H9 (cell line): ENCODE measurements around the gene CYP2W1. TPM values are rescaled to one million over a fixed set of nuclear protein-coding genes. Genes with fewer than 3 reads are reported as not detected.

Experiments
- DNase-seq: peaks from one replicate; pipeline ENCODE4 v3.0.0-alpha.2; 2017
- H2AFZ ChIP-seq: one replicate; pipeline ENCODE4 v1.6.1; 2013; ENCODE audit warnings: mild to moderate bottlenecking, low read length, control low read depth, moderate library complexity
- H2AK5ac ChIP-seq: 2 replicates; pipeline ENCODE4 v1.6.1; 2013; ENCODE audit warnings: low read length, control low read depth, mixed read lengths; ENCODE audit not compliant: insufficient read length
- H2BK120ac ChIP-seq: one replicate; pipeline ENCODE4 v1.6.1; 2013; ENCODE audit warnings: low read depth, mild to moderate bottlenecking, low read length, control low read depth, inconsistent platforms; ENCODE audit not compliant: poor library complexity, severe bottlenecking
- H2BK12ac ChIP-seq: 2 replicates; pipeline ENCODE4 v1.6.1; 2013; ENCODE audit warnings: low read length, control low read depth, mixed read lengths, low read depth; ENCODE audit not compliant: insufficient read length
- H2BK15ac ChIP-seq: 2 replicates; pipeline ENCODE4 v1.6.1; 2013; ENCODE audit warnings: low read depth, low read length, control low read depth
- H2BK20ac ChIP-seq: one replicate; pipeline ENCODE4 v1.6.1; 2013; ENCODE audit warnings: low read depth, mild to moderate bottlenecking, low read length, control low read depth, inconsistent platforms; ENCODE audit not compliant: poor library complexity, severe bottlenecking
- H2BK5ac ChIP-seq: 2 replicates; pipeline ENCODE4 v1.6.1; 2013; ENCODE audit warnings: low read length, control low read depth, mixed read lengths; ENCODE audit not compliant: insufficient read length
- H3K14ac ChIP-seq: 2 replicates; pipeline ENCODE4 v1.6.1; 2013; ENCODE audit warnings: low read length, control low read depth; ENCODE audit not compliant: insufficient read depth
- H3K18ac ChIP-seq: 2 replicates; pipeline ENCODE4 v1.6.1; 2013; ENCODE audit warnings: low read depth, mild to moderate bottlenecking, mixed read lengths, low read length, control low read depth; ENCODE audit not compliant: insufficient read length
- H3K23ac ChIP-seq: 2 replicates; pipeline ENCODE4 v1.6.1; 2013; ENCODE audit warnings: low read length, control low read depth, mixed read lengths, low read depth; ENCODE audit not compliant: insufficient read length
- H3K23me2 ChIP-seq: 2 replicates; pipeline ENCODE4 v1.6.1; 2013; ENCODE audit warnings: low read depth, mild to moderate bottlenecking, mixed read lengths, low read length, control low read depth; ENCODE audit not compliant: insufficient read length, poor library complexity, severe bottlenecking
- H3K27ac ChIP-seq: 2 replicates; pipeline ENCODE4 v1.5.1; 2013; ENCODE audit warnings: low read length, control low read depth, mixed read lengths, low read depth; ENCODE audit not compliant: insufficient read length
- H3K27me3 ChIP-seq: 2 replicates; pipeline ENCODE4 v1.6.1; 2013; ENCODE audit warnings: low read length, control low read depth, inconsistent platforms; ENCODE audit not compliant: insufficient read depth
- H3K4ac ChIP-seq: 2 replicates; pipeline ENCODE4 v1.6.1; 2013; ENCODE audit warnings: low read depth, mild to moderate bottlenecking, control low read depth, inconsistent platforms, low read length, moderate library complexity
- H3K4me1 ChIP-seq: 2 replicates; pipeline ENCODE4 v1.6.1; 2013; ENCODE audit warnings: low read length, control low read depth, inconsistent platforms; ENCODE audit not compliant: insufficient read depth
- H3K4me2 ChIP-seq: 2 replicates; pipeline ENCODE4 v1.6.1; 2013; ENCODE audit warnings: low read length, control low read depth, mixed read lengths; ENCODE audit not compliant: insufficient read length, insufficient read depth
- H3K56ac ChIP-seq: 2 replicates; pipeline ENCODE4 v1.6.1; 2013; ENCODE audit warnings: low read depth, mild to moderate bottlenecking, mixed read lengths, low read length, control low read depth; ENCODE audit not compliant: insufficient read length
- H3K79me1 ChIP-seq: 2 replicates; pipeline ENCODE4 v1.6.1; 2013; ENCODE audit warnings: low read depth, mild to moderate bottlenecking, moderate library complexity, low read length, control low read depth, inconsistent platforms; ENCODE audit not compliant: insufficient read depth, poor library complexity, severe bottlenecking
- H3K79me2 ChIP-seq: 2 replicates; pipeline ENCODE4 v1.6.1; 2013; ENCODE audit warnings: low read length, control low read depth, inconsistent platforms; ENCODE audit not compliant: insufficient read depth
- H3K9ac ChIP-seq: 2 replicates; pipeline ENCODE4 v1.6.1; 2013; ENCODE audit warnings: low read length, control low read depth, mixed read lengths; ENCODE audit not compliant: insufficient read length; ENCODE audit errors: extremely low read depth
- H3K9me3 ChIP-seq: one replicate; pipeline ENCODE4 v1.6.1; 2013; ENCODE audit warnings: low read depth, low read length, inconsistent platforms; ENCODE audit not compliant: control insufficient read depth
- H3T11ph ChIP-seq: one replicate; pipeline ENCODE4 v1.6.1; 2013; ENCODE audit warnings: mild to moderate bottlenecking, low read length, control low read depth, inconsistent platforms
- H4K20me1 ChIP-seq: one replicate; pipeline ENCODE4 v1.6.1; 2013; ENCODE audit not compliant: control insufficient read depth, insufficient read length, insufficient read depth
- H4K5ac ChIP-seq: 2 replicates; pipeline ENCODE4 v1.6.1; 2013; ENCODE audit warnings: low read depth, mild to moderate bottlenecking, mixed read lengths, low read length, control low read depth; ENCODE audit not compliant: insufficient read length
- H4K8ac ChIP-seq: replicated peaks from 2 replicates; pipeline ENCODE4 v1.6.1; 2013; ENCODE audit warnings: low read length, control low read depth, mixed read lengths, low read depth; ENCODE audit not compliant: insufficient read length
- H4K91ac ChIP-seq: 2 replicates; pipeline ENCODE4 v1.6.1; 2013; ENCODE audit warnings: low read depth, mild to moderate bottlenecking, moderate library complexity, mixed read lengths, low read length, control low read depth; ENCODE audit not compliant: insufficient read length
- H3K27ac Mint-ChIP-seq, 3 experiments: 2 replicates in 2 of 3; 3 replicates in 1 of 3; pipeline ENCODE4 v1.8.0; 2020 to 2021; ENCODE audit warnings: mixed read lengths in 3 of 3, mild to moderate bottlenecking in 1 of 3, moderate library complexity in 1 of 3
- H3K27me3 Mint-ChIP-seq: 2 replicates; pipeline ENCODE4 v1.8.0; 2021; ENCODE audit warnings: low read depth, mild to moderate bottlenecking, moderate library complexity, mixed read lengths
- H3K36me3 Mint-ChIP-seq, 3 experiments: 2 replicates in 2 of 3; 3 replicates in 1 of 3; pipeline ENCODE4 v1.8.0; 2020 to 2021; ENCODE audit warnings: low read depth in 3 of 3, mixed read lengths in 3 of 3; ENCODE audit not compliant: insufficient read depth in 1 of 3
- H3K4me1 Mint-ChIP-seq, 2 experiments: 2 replicates each; pipeline ENCODE4 v1.8.0; 2020; ENCODE audit warnings: mixed read lengths in 2 of 2
- H3K4me3 Mint-ChIP-seq, 2 experiments: 2 replicates in 1 of 2; 3 replicates in 1 of 2; pipeline ENCODE4 v1.8.0; 2020 to 2021; ENCODE audit warnings: mild to moderate bottlenecking in 2 of 2, mixed read lengths in 2 of 2, moderate library complexity in 1 of 2
- H3K9me3 Mint-ChIP-seq, 2 experiments: 2 replicates in 1 of 2; 3 replicates in 1 of 2; pipeline ENCODE4 v1.8.0; 2020; ENCODE audit warnings: mild to moderate bottlenecking in 2 of 2, mixed read lengths in 2 of 2, moderate library complexity in 1 of 2
- WGBS: extraction: QIAGEN DNeasy Blood & Tissue Kit; methylation state at CpG from one replicate; pipeline ENCODE4 v1.1.7; 2013; ENCODE audit warnings: missing lambda C conversion rate, low lambda C conversion rate, mixed read lengths; ENCODE audit not compliant: insufficient read length; ENCODE audit errors: extremely low coverage; 5-methylcytosine and 5-hydroxymethylcytosine counted together
- total RNA-seq: library from RNA; stranded (reverse); gene quantifications from 2 replicates; pipeline ENCODE4 v1.2.1, GENCODE V29; 2021
- TF ChIP-seq, protein P1 (sequence below): fragments of 200-600 bp; sonication (generic); conservative IDR thresholded peaks from 3 replicates; pipeline ENCODE4 v1.8.0; 2021; ENCODE audit warnings: antibody characterized with exemption, mild to moderate bottlenecking

The CYP2W1 gene
- total RNA-seq, 1 experiment from 2014 or later = not detected

DNA sequence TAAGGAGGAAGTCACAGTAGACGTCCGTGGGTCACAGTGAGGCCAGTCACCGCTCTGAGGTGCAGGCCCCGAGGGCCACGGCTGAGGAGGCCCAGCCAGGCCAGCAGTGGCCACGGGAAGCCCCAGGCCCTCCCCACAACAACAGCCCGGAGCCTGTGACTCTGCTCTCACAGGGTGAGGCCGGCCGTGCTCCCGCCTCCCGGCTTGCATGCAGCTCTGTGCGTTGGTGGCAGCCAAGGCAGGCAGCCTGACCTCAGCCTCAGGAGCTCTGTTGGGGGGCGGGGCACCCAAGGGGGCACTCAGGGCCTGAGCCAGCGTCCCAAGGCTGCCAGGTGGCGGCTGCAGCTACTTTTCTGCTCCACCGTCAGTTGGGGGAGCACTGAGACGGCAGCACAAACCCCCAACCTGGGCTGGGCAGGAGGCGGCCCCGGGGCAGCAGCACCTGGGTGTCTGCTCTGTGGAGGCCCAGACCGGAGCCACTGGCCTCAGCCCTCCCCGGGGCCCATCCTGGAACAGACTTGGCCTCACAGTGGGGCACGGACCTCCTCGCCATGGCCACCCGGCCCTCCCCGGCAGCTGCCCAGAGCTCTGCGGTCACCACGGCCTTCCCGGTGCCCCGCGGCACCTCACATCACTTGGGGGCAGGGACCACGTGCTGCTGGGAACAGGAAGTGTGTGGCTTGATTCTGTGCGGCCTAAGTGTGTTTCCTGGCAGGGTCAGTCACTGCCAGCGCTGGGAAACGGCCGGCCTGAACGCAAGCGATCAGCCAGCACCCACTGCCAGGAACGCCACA, 13.3 kb downstream of the CYP2W1 start:
- H2BK20ac ChIP-seq = no peak overlapping the region
- Mint-ChIP-seq H3K27me3 (no peaks in the 10 kb centered on the region; the same call in 1 of the 2 replicates), H3K27ac (no peak overlapping the region), H3K4me1 (peaks cover 2 to 20% of the 10 kb centered on the region in 2 experiments; a peak in 3 of 4 replicates), H3K36me3 (peaks cover 0 to 10% (median 9%) of the 10 kb centered on the region in 3 experiments; a peak in 4 of 7 replicates), H3K4me3 (no peak overlapping the region), H3K9me3 (no peaks in the 10 kb centered on the region)
- H2BK120ac ChIP-seq = no peak overlapping the region
- no peak overlapping the region for H2AK5ac ChIP-seq
- H4K91ac ChIP-seq = no peak overlapping the region
- DNase-seq = no peak
- H4K8ac ChIP-seq = no peak overlapping the region
- no peak overlapping the region for H3K4me2 ChIP-seq
- H3K23me2 ChIP-seq = no peaks in the 10 kb centered on the region
- TF ChIP-seq, protein P1, sequence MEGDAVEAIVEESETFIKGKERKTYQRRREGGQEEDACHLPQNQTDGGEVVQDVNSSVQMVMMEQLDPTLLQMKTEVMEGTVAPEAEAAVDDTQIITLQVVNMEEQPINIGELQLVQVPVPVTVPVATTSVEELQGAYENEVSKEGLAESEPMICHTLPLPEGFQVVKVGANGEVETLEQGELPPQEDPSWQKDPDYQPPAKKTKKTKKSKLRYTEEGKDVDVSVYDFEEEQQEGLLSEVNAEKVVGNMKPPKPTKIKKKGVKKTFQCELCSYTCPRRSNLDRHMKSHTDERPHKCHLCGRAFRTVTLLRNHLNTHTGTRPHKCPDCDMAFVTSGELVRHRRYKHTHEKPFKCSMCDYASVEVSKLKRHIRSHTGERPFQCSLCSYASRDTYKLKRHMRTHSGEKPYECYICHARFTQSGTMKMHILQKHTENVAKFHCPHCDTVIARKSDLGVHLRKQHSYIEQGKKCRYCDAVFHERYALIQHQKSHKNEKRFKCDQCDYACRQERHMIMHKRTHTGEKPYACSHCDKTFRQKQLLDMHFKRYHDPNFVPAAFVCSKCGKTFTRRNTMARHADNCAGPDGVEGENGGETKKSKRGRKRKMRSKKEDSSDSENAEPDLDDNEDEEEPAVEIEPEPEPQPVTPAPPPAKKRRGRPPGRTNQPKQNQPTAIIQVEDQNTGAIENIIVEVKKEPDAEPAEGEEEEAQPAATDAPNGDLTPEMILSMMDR = no peak
- no peak overlapping the region for H3K18ac ChIP-seq
- no peaks in the 10 kb centered on the region for H3K27me3 ChIP-seq
- no peaks in the 10 kb centered on the region for H3K9me3 ChIP-seq
- H2AFZ ChIP-seq = no peak overlapping the region
- H3K56ac ChIP-seq = no peak overlapping the region
- no peak overlapping the region for H2BK12ac ChIP-seq
- H3K4ac ChIP-seq = no peak overlapping the region
- H3K9ac ChIP-seq = no peak overlapping the region
- no CpG with 5 or more reads among the region's 38 CpGs for WGBS
- H2BK15ac ChIP-seq = no peak overlapping the region
- no peaks in the 10 kb centered on the region for H3K4me1 ChIP-seq
- no peak overlapping the region for H3K27ac ChIP-seq
- no peak overlapping the region; the same call in 1 of the 2 replicates for H3K14ac ChIP-seq
- H3T11ph ChIP-seq = no peak overlapping the region
- H4K5ac ChIP-seq = no peak overlapping the region
- H3K79me2 ChIP-seq = no peaks in the 10 kb centered on the region
- H3K23ac ChIP-seq = no peak overlapping the region
- no peaks in the 10 kb centered on the region for H4K20me1 ChIP-seq
- no peak overlapping the region for H2BK5ac ChIP-seq
- no peaks in the 10 kb centered on the region for H3K79me1 ChIP-seq
